Posterior cingulate gyrus (tissue), 11 donors: ENCODE measurements around the gene CASTOR2.
"Not testable (repeated sequence)": the region's sequence is repeated elsewhere in the genome, so short reads cannot be mapped to it uniquely, and the experiment has no call there.

Source experiments
- DNase-seq, 10 donors: peaks; one replicate each; pipeline versions ENCODE4 v3.0.0 to v3.0.0-alpha.2; 2020 to 2021; ENCODE audit warnings: mixed read lengths in 3 of 10
- intact Hi-C: fragments of 100-400 bp; cut with DNase I; formaldehyde crosslinking; loops from one replicate; pipeline ENCODE4 v1.15.1; 2023

CASTOR2 gene

GRCh38 chr7:74993121-74993520, 28.6 kb downstream of the CASTOR2 start:
- DNase-seq, result no peak
- intact Hi-C loops, result no loop called here

GRCh38 chr7:74994869-74995543, 30.5 kb downstream of the CASTOR2 start:
- intact Hi-C loops, DNase-seq: not testable (repeated sequence)

DNA sequence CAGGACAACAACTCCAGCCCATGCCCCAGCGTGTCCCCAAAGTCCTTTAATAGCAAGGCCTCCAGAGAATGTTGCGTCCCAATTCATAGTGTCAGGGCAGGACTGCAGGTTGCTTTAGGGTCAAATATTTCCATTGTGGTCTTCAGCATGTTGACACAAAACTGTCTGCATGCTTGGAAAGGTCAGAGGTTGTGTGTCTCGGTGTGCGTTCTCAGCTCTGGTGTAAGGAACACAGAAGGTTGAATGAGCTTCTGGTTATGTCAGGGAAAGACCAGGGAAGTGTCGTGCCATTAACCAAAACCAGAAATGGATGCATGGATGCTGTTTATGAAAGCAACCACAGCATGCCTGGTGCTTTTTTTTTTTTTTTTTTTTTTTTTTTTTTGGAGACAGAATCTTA, 31.9 kb downstream of the CASTOR2 start:
- DNase-seq, intact Hi-C loops: not testable (repeated sequence)

DNA sequence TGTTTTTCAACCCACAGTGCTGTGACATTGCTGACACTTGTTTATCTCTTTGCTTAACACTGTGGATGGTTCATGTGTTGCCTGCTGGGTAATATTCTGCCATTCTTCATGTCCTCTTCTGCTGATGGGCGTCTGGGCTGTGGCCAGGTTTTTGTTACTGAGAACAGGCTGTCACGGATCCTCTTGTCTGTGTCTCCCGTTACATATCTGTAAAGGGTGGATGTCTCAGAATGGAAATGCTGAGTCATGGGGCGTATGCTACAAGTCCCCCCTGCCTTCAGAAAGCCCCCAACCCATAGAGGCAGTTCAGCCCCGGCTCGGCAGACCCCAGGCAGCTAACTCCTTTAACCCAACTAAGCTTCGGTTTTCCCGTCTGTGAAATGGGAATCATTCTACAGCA, 33.3 kb downstream of the CASTOR2 start:
- intact Hi-C loops, DNase-seq: not testable (repeated sequence)

DNA sequence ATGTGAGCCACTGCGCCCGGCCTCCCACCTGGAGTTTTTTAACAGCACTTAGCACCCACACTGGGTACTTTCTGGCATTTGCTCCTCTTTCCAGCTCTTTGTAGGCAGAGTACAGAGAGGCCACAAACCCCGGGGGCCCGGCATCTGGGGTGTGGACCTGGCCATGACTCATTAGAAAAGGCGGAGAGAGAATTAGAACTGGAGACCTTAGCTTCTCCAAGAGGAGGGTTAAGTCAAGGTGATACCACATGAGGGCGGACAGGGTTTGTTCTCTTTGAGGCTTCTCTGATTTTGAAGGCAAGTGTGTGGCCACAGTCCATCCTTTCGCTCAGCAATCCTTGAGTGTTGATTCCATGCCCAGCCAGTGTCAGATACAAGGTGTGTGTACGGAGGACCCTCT, 36.9 kb downstream of the CASTOR2 start:
- DNase-seq, intact Hi-C loops: not testable (repeated sequence)

DNA sequence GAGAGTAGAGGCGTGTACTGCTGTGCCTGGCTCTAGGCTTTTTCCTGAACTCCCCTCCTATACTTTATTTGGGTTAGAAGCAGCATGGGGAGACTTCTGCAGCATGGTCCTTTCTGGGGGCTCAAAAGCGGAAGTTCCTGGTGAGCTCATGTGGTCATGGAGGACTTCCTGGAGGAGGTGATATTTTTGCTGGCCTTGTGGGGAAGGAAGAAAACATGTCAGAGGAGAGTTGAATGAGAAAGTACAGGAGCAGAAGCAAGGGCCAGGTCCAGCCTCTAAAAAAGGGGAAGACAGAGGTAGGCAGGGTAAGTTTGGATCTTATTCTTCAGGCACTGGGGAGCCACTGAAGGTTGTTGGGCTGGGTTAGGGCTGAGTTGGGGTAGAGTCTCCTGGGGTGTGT, 45.5 kb downstream of the CASTOR2 start:
- intact Hi-C loops, result no loop called here
- DNase-seq, result no peak

- intact Hi-C loops, result no loop called here
- DNase-seq, result no peak
These were observed 53.3 kb downstream of the CASTOR2 start for GRCh38 chr7:75017832-75018231.

GRCh38 chr7:75018570-75019364, 54.3 kb downstream of the CASTOR2 start:
- intact Hi-C loops, result no loop called here
- DNase-seq, result peak in 1 of 10 donors; percentile 55

DNA sequence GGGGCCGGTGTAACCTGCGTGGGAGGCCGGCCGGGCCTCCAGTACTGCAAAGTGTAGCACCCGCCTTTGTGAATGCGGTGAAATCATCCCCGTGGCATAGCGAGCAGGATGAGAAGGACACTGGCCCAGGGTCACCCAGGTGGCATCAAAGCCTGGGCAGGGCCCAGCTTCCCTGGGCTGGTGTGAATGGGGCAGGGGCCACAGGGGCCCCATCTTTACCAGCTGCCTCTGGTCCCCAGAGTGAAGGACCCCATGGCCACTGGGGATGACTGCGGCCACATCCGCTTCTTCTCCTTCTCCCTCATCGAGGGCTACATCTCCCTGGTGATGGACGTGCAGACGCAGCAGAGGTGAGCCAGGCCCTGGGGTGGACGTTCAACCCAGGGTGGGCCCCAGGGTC, 55.3 kb downstream of the CASTOR2 start:
- intact Hi-C loops, result no loop called here

DNA sequence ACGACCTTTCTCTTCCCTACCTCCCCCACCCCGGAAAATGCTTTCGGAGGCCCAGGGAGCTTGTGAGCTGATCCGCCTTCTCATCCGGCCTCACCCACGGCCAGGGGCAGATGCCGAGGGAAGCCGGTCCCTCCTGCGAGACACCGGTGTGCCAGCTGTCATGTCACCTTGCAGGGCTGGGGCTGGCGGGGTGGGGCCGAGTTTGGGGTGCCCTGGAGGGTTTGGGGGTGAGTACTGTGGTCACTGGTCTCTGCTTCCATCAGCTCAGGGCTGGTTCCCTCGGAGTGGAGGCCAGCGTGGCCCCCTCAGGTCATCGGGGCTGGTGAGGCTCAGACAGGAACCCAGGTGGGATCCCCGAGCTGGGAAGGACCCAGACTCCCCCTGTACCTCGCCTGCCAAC, 60.4 kb downstream of the CASTOR2 start:
- intact Hi-C loops, result no loop called here
- no peak for DNase-seq

More for the DNA sequence above, 55.3 kb downstream of the CASTOR2 start:
- peak in 1 of 10 donors; percentile 54 for DNase-seq

DNA sequence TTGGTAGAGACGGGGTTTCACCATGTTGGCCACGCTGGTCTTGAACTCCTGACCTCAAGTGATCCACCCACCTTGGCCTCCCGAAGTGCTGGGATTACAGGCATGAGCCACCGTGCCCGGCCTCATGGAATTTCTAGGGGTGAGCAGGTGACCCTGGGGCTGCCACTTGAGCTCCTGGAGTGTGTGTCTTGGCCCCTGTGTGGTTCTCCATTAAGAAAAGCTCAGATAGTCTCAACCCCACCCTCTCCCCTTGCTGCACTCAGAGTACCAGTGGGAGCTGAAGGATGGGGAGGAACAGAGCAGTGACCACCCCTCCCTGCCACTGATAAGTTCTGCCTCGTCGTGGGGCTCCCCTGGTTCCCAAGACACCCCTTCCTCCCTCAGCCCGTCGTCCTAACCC, 63.8 kb downstream of the CASTOR2 start:
- DNase-seq, result no peak
- intact Hi-C loops, result no loop called here

DNA sequence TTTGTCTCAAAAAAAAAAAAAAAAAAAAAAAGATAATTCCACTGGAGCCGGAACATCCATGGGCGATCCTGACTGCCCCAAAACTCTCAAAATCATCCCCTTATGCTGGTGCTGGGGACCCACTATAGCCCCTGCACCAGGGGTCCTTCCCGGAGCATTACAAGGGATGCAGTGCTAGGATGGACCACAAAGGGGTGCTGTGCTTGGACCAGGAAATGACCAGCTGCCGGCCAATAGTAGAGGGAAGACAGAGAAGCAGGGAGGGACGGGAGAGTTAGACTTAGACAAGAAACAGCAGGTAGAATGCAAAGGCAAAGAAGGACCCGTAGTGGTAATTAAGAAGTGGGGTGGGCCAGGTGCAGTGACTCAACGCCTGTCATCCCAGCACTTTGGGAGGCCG, 68.6 kb downstream of the CASTOR2 start:
- no peak for DNase-seq
- intact Hi-C loops, result no loop called here

DNA sequence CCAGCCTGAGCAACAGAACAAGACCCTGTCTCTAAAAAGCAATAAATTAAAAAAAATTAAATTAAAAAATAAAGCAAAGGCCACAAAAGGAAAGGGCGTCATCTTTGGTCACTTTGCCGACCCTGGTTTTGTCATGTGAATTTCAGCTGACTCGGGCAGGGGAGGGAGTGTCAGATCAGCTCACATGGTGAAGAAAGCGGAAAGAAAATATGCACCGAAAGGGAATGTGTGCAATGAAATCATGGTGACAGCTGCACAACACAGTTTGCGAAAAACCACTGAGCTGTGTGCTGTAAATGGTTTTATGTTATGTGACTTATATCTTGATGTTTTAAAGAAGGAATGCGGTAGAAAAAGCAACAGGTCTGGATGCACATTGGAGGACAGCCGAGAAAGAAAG, 69.3 kb downstream of the CASTOR2 start:
- intact Hi-C loops, result no loop called here
- DNase-seq, result no peak

DNA sequence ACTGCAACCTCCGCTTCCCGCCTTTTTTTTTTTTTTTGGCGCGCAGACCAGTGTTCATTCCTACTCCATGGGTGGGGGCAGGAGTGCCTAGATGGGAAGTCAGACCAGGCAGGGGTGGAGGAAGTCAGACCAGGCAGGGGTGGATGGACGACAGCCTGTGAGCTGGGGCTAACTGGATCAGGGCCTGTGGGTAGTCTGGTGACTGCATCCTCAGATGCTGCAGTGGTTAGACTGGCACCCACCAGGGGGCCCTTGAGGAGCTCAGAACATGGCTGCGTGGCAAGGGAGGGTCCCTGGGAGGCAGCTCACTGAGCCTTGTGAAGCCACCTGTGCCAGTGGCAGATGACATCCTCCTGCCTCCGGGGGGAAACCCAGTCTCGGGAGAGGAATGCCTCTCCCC, 74.0 kb downstream of the CASTOR2 start:
- DNase-seq, result no peak
- intact Hi-C loops, result no loop called here

DNA sequence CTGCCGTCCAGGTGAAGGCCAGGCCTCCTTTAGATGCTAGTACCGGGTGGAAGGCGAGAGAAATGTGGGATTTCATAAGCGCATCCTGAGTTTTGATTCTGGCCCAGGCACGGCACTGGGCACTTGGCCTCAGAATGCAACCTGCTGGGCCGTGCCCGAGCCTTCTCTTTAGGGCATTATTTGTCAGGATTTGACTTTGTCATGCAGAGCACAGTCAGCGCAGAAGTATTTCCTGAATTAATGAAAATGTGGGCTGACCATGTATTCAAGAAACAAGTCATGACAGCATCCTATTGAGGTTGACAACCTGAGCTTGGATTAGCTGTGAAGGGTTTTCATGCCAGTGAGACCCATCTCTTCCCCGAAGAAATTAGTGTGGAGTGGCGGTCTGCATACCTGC, 74.7 kb downstream of the CASTOR2 start:
- no peak for DNase-seq
- intact Hi-C loops, result no loop called here

GRCh38 chr7:75039709-75040108, 75.2 kb downstream of the CASTOR2 start:
- no peak for DNase-seq
- intact Hi-C loops, result no loop called here

GRCh38 chr7:75040512-75040911, 76.0 kb downstream of the CASTOR2 start:
- no peak for DNase-seq
- intact Hi-C loops, result no loop called here

- intact Hi-C loops, result no loop called here
- peak in 2 of 10 donors; percentile 18 to 34 for DNase-seq
These were observed 77.8 kb downstream of the CASTOR2 start for GRCh38 chr7:75042286-75042685.

DNA sequence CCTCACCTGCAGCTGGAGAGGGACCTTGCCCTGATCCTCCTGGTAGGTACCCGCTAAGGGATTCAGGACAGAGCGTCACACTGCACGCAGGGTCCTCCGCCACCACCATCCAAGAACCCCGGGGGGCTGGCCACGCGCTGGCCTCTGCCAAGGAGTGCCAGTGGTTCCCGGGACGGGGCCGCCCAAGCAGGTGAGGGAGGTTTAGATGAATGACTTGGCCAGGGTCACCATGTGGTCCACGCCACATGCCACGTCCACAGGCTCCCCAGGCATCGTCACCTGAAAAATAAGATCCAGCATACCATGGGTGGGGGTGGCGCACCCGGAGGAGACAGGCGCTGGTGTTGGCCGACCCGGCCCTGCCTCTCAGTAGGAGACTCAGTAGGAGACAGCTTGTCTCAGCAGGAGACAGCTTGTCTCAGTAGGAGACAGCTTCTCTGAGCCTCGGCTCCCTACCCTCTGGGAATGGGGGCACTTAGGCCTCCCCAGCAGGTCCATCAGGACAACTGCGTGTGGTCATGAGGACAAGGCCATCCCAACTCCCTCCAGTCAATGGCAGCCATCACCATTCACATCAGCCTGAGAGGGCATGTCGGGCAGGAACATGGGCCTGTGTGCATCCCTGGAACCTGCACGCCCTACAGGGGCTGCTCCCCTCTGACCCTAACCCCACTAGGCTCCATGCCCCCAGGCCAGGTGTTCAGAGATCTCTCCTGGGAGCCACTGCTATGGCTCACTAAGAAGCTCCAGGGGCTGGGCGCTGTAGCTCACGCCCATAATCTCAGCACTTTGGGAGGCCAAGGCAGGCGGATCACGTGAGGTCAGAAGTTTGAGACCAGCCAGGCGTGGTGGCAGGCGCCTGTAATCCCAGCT, 78.6 kb downstream of the CASTOR2 start:
- DNase-seq, result peak in 1 of 10 donors; percentile 75
- intact Hi-C loops, result no loop called here

GRCh38 chr7:75045881-75046280, 81.4 kb downstream of the CASTOR2 start:
- no peak for DNase-seq
- intact Hi-C loops, result no loop called here
